ENCODE results near the gene PDE4D. TPM values are rescaled to one million over a fixed set of nuclear protein-coding genes. Genes with fewer than 3 reads are reported as not detected.

Gene PDE4D
- total RNA-seq, 1 donor from 2014 or later, result 6.8 TPM

- DNase-seq (ENCODE audit: low read depth), result no peak
- H3K4me3 ChIP-seq (ENCODE audit: low read depth, low read length), result no peak overlapping the region
- FAIRE-seq, result no peak
- TF ChIP-seq CTCF (IDR thresholded peaks at IDR 0.05; ENCODE audit: insufficient read depth, low read length, severe bottlenecking), result no peak
- H3K36me3 ChIP-seq (ENCODE audit: control insufficient read depth, insufficient read depth, low read length), result no peaks in the 10 kb centered on the region
- H3K27me3 ChIP-seq (ENCODE audit: control insufficient read depth, insufficient read depth, low read length), result no peaks in the 10 kb centered on the region
Measured at GRCh38 chr5:59607138-59607765, 286.3 kb downstream of the PDE4D start.

- Histone ChIP-seq H3K27me3 (ENCODE audit: control insufficient read depth, insufficient read depth, low read length) (no peaks in the 10 kb centered on the region), H3K36me3 (ENCODE audit: control insufficient read depth, insufficient read depth, low read length) (no peaks in the 10 kb centered on the region), H3K4me3 (ENCODE audit: low read depth, low read length) (no peak overlapping the region)
- no peak for DNase-seq (ENCODE audit: low read depth)
- FAIRE-seq, result no peak
- no peak for TF ChIP-seq CTCF (IDR thresholded peaks at IDR 0.05; ENCODE audit: insufficient read depth, low read length, severe bottlenecking)
Measured at GRCh38 chr5:59605915-59606314, 287.6 kb downstream of the PDE4D start.

GRCh38 chr5:59604111-59604510 lies 289.4 kb downstream of the PDE4D start:
- TF ChIP-seq CTCF (IDR thresholded peaks at IDR 0.05; ENCODE audit: insufficient read depth, low read length, severe bottlenecking), result no peak
- FAIRE-seq (no peak), DNase-seq (ENCODE audit: low read depth) (no peak)
- Histone ChIP-seq H3K36me3 (ENCODE audit: control insufficient read depth, insufficient read depth, low read length) (no peaks in the 10 kb centered on the region), H3K4me3 (ENCODE audit: low read depth, low read length) (no peak overlapping the region), H3K27me3 (ENCODE audit: control insufficient read depth, insufficient read depth, low read length) (no peaks in the 10 kb centered on the region)

DNA sequence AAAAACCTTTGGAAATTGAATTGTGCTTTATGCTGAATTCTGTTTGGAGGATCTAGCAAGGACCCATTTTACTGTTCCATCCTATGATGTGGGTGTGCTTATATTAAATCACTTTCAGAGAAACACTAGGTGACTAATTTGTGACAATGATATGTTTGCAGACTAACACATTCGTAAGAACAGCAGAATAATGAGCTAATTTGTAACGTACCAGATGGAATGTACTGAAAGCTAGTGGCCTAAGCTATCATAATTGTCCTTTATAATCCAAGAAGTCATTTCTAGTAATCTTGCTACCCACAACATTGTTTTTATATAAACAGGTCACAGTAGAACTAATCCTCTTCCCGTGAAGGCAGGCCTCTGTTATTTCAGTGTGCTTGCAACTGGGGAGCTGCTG lies 292.5 kb downstream of the PDE4D start:
- no peaks in the 10 kb centered on the region for H3K27me3 ChIP-seq (ENCODE audit: control insufficient read depth, insufficient read depth, low read length)
- no peak overlapping the region for H3K4me3 ChIP-seq (ENCODE audit: low read depth, low read length)
- no peaks in the 10 kb centered on the region for H3K36me3 ChIP-seq (ENCODE audit: control insufficient read depth, insufficient read depth, low read length)
- TF ChIP-seq CTCF (IDR thresholded peaks at IDR 0.05; ENCODE audit: insufficient read depth, low read length, severe bottlenecking), result no peak
- DNase-seq (ENCODE audit: low read depth) (no peak), FAIRE-seq (no peak)

DNA sequence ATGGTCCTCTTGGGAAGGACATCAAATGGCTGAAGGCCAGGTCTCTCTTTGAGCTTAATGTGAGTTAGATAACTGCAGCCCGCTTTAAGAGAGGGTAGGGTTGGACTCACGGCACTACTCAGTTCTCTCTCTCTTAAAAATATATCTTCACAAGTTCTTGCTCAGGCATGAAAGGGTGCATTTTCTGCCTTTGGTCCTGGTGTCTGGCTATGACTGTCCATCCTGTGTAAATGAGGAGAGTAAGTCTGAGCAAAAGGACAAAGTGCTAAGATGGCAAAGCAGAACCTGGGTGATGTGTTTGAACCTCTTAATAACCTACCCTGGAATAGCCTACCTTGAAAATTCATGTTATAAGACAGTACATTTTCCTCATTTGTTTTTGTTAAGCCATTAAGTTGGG lies 293.4 kb downstream of the PDE4D start:
- TF ChIP-seq CTCF (IDR thresholded peaks at IDR 0.05; ENCODE audit: insufficient read depth, low read length, severe bottlenecking), result no peak
- DNase-seq (ENCODE audit: low read depth), result no peak
- no peaks in the 10 kb centered on the region for H3K36me3 ChIP-seq (ENCODE audit: control insufficient read depth, insufficient read depth, low read length)
- no peak overlapping the region for H3K4me3 ChIP-seq (ENCODE audit: low read depth, low read length)
- FAIRE-seq, result no peak
- H3K27me3 ChIP-seq (ENCODE audit: control insufficient read depth, insufficient read depth, low read length), result no peaks in the 10 kb centered on the region

- no peaks in the 10 kb centered on the region for H3K36me3 ChIP-seq (ENCODE audit: control insufficient read depth, insufficient read depth, low read length)
- TF ChIP-seq CTCF (IDR thresholded peaks at IDR 0.05; ENCODE audit: insufficient read depth, low read length, severe bottlenecking), result no peak
- no peak for FAIRE-seq
- H3K27me3 ChIP-seq (ENCODE audit: control insufficient read depth, insufficient read depth, low read length), result no peaks in the 10 kb centered on the region
- H3K4me3 ChIP-seq (ENCODE audit: low read depth, low read length), result no peak overlapping the region
- no peak for DNase-seq (ENCODE audit: low read depth)
Measured at GRCh38 chr5:59599729-59600128, 293.8 kb downstream of the PDE4D start.

Data from bronchial epithelial cell (primary cell).